PFSK-1 (cell line): ENCODE data around the gene CFAP57.

Experiments
- FOXP2 ChIP-seq: optimal IDR thresholded peaks from 2 replicates; pipeline ENCODE3; 2011; ENCODE audit warnings: borderline replicate concordance, control low read depth, inconsistent platforms; ENCODE audit not compliant: insufficient read depth; ENCODE audit errors: extremely low read length, extremely low read depth
- POLR2AphosphoS5 ChIP-seq: IDR thresholded peaks from 2 replicates; pipeline ENCODE4 v1.6.1; 2012; ENCODE audit warnings: low read depth, mild to moderate bottlenecking, control low read depth, low read length, moderate library complexity
- SIN3A ChIP-seq: IDR thresholded peaks from 2 replicates; pipeline ENCODE4 v1.6.1; 2012; ENCODE audit warnings: mild to moderate bottlenecking, low read length, moderate library complexity, borderline replicate concordance; ENCODE audit not compliant: insufficient read depth
- TAF1 ChIP-seq: IDR thresholded peaks from 2 replicates; pipeline ENCODE4 v1.6.1; 2012; ENCODE audit warnings: low read length, control low read depth, borderline replicate concordance; ENCODE audit not compliant: insufficient read depth
- TF ChIP-seq, protein P1 (sequence below), 2 experiments: IDR thresholded peaks; 2 replicates each; pipeline versions ENCODE4 v1.6.1 to v1.8.0; 2011 to 2012; ENCODE audit warnings: low read depth in 2 of 2, low read length in 2 of 2, control low read depth in 1 of 2, inconsistent platforms in 1 of 2, mild to moderate bottlenecking in 1 of 2, moderate library complexity in 1 of 2; ENCODE audit not compliant: insufficient read depth in 1 of 2

The CFAP57 gene

DNA sequence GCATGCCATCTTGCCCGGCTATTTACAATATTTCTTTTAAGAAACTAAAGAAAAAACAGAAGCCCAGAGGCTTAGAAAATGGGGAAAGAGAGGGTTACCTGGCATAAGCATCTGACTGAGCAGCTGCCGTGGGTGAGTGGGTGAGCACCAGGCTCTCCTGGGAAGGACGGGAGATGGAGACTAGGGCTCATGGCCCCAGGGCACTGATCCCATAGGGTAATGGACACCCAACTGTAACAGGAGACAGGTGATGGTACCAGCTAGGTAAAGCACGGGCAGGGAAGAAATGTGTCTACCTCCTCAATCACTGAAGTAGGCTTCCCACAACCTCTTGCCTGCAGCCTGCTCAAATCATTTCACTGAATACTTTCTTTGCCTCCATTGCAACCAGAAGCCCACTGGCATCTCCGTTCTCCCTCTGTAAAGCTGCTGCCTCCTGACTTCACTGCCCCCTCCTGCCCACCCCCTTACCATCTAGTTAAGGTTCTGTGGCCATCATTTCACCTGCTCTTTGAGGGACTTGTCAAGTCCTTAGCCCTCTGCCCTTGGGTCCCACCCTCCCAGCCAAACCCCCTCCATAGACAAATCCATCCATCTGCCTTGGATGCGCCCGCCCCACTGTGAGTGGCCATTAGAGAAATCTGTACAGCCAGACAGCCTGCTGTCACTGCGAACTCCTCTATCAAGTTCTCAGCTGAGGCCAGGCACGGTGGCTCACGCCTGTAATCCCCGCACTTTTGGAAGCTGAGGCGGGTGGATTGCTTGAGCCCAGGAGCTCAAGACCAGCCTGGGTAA lies 103.9 kb downstream of the CFAP57 start:
- TF ChIP-seq, protein P1, sequence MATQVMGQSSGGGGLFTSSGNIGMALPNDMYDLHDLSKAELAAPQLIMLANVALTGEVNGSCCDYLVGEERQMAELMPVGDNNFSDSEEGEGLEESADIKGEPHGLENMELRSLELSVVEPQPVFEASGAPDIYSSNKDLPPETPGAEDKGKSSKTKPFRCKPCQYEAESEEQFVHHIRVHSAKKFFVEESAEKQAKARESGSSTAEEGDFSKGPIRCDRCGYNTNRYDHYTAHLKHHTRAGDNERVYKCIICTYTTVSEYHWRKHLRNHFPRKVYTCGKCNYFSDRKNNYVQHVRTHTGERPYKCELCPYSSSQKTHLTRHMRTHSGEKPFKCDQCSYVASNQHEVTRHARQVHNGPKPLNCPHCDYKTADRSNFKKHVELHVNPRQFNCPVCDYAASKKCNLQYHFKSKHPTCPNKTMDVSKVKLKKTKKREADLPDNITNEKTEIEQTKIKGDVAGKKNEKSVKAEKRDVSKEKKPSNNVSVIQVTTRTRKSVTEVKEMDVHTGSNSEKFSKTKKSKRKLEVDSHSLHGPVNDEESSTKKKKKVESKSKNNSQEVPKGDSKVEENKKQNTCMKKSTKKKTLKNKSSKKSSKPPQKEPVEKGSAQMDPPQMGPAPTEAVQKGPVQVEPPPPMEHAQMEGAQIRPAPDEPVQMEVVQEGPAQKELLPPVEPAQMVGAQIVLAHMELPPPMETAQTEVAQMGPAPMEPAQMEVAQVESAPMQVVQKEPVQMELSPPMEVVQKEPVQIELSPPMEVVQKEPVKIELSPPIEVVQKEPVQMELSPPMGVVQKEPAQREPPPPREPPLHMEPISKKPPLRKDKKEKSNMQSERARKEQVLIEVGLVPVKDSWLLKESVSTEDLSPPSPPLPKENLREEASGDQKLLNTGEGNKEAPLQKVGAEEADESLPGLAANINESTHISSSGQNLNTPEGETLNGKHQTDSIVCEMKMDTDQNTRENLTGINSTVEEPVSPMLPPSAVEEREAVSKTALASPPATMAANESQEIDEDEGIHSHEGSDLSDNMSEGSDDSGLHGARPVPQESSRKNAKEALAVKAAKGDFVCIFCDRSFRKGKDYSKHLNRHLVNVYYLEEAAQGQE (IDR thresholded peaks at IDR 0.05; ENCODE audit: insufficient read depth in 1 of 2, low read depth in 2 of 2, low read length in 2 of 2) = no peak
- no peak for TF ChIP-seq SIN3A
- no peak for TF ChIP-seq POLR2AphosphoS5
- TF ChIP-seq TAF1 = no peak
- no peak for TF ChIP-seq FOXP2

DNA sequence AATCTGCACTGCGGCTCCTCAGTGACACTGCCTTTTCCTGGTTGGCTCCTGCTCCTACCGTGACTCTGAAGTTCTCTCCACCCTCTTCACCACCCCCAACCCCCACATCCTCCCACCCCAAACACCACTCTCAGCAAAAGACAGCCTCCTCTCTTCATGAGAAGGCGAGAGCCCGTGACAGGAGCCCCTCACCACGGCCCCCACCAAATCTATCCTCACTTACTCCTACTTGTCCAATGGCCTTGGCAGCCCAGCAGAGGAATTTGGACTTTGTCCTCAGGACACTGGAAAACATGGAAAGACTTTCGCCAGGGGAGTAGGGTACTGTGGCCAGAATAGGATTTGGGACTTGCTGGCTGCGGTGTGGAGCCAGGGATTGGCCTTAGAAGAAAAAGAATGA lies 104.5 kb downstream of the CFAP57 start:
- TF ChIP-seq FOXP2 (no peak), TAF1 (no peak), SIN3A (no peak)

DNA sequence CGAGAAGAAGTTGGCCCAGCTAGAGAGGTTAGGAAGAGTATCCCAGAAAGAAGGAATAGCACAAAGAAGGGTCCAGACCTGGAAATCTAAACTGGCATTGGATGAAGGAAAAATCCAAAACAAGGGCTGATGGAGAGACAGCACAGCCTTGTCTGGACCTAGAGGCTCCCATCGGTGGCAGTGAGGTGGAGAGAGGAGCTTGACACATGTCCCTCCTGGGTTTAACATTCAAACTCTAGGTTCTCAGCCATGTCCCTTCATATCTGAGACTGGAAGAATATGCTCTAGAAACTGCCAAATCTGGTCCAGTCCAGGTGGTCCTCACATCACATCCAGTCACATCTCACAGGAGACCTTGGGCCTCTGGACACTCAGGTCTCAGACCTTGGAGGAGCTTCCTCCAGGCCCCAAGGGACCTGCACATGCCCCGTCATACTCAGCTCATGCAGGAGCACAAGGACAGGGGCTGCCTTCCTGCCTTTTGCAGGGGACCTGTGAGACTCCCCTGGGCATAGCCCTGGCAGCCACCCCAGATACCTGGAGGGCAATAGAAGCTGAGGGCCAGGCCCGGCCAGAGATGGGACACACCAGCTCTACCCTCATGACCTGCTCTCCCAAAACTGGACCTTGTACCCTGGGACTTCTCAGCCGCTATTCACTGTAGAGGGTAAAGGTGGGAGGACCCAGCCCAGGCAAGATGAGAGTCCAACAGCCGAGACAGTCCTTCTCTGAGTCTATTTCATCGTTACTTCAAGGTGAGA lies 105.2 kb downstream of the CFAP57 start:
- TF ChIP-seq SIN3A = no peak
- TF ChIP-seq TAF1 = no peak

DNA sequence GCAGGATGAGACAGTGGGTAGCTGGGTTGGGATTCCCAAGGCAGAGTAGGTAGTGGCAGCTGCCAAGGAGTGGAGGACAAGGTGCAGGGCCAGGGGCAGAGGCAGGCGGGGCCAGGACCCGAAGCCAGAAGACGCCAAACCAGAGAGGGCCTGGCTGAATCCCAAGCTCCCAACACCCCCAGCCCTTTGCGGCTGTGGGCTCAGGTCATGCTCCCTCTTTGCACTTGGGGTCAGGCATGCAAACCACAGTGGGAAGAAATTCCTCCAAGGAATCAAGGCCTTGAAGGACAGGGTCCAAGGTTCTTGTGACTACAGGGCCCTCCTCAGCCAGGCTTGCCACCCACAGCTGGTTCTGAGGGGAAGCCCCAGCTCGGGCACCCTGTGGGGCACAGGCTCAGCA lies 107.0 kb downstream of the CFAP57 start:
- TF ChIP-seq, protein P1 (IDR thresholded peaks at IDR 0.05; ENCODE audit: insufficient read depth in 1 of 2, low read depth in 2 of 2, low read length in 2 of 2) = no peak
- TF ChIP-seq TAF1 = no peak
- no peak for TF ChIP-seq FOXP2
- no peak for TF ChIP-seq SIN3A
- TF ChIP-seq POLR2AphosphoS5 = no peak

DNA sequence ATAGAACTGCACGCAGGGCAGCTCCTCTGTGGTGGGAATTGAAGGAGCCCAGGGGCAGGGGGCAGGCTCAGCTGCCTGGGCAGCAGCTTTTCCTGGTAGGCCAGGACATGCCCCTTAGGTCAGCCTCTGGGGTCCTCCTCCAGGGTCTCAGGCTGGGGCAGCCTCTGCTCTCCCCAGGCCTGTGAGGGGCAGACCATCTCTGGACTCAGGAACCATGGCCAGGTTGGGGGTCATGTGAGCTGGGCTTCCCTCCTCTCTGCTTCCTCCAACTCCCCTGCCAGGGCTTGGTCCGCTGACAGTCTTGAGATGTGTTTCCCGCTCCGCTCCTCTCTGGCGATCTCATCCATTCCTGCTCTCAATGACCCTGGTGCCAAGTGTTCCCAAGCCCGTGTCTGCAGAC lies 107.5 kb downstream of the CFAP57 start:
- no peak for TF ChIP-seq SIN3A
- TF ChIP-seq TAF1 = no peak
- no peak for TF ChIP-seq FOXP2
- TF ChIP-seq, protein P1 (IDR thresholded peaks at IDR 0.05; ENCODE audit: insufficient read depth in 1 of 2, low read depth in 2 of 2, low read length in 2 of 2) = no peak
- no peak for TF ChIP-seq POLR2AphosphoS5

DNA sequence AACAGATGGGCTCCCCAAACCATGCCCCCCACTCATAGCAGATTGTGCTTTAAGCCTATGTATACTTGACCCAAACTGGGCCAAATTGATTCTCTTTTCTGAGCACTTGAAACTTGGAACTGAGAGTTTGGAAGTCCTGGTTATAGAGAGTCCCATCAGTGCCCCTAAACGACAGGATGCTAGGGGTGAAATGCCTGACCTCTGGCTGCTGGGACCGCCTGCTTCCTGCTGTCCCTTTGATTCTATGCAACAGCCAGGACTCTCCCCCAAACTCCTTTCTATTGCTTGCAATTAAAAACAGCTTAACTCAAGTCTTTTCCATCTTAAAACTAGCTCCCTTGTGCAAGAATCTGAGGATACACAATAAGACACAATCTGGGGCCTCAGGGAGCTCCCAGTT lies 108.6 kb downstream of the CFAP57 start:
- TF ChIP-seq FOXP2 (no peak), POLR2AphosphoS5 (no peak), TAF1 (no peak), SIN3A (no peak)
- TF ChIP-seq, protein P1 (IDR thresholded peaks at IDR 0.05; ENCODE audit: insufficient read depth in 1 of 2, low read depth in 2 of 2, low read length in 2 of 2) = no peak
